GM19240 (cell line): ENCODE results near the gene RGL3.
"Not testable (repeated sequence)": the region's sequence is repeated elsewhere in the genome, so short reads cannot be mapped to it uniquely, and the experiment has no call there.

Source experiments
- DNase-seq: peaks from one replicate; pipeline ENCODE4 v3.0.0; 2011; ENCODE audit warnings: low spot score; ENCODE audit not compliant: insufficient read length

RGL3 gene

DNA sequence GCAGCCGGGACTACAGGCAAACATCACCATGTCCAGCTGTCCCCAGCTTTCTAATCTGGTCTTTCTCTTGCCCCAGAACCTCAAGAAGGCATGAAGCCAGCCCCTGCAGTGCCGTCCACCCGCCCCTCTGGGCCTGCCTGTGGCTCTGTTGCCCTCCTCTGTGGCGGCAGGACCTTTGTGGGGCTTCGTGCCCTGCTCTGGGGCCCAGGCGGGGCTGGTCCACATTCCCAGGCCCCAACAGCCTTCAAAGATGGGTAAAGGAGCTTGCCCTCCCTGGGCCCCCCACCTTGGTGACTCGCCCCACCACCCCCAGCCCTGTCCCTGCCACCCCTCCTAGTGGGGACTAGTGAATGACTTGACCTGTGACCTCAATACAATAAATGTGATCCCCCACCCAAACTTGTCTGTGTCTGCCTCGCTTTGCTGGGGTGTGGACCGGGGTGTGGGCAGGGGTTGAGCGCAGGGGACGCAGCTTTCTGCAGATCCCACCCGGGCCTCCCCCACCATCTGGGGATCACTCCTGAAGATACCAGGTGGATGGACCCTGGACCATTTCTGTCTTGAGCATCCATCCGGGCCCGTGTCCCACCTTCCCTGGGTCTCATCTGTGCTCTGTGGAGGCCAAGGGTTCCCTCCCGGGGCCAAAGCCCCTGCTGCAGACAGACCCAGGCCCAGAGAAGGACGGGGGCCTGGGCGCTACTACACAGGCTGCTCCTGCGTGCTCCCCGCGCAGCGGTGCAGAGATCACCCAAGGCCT, 31.6 kb upstream of the RGL3 start:
- DNase-seq = no peak

GRCh38 chr19:11448923-11449554, 29.9 kb upstream of the RGL3 start:
- DNase-seq = no peak

GRCh38 chr19:11448410-11448809, 29.3 kb upstream of the RGL3 start:
- DNase-seq = no peak

DNA sequence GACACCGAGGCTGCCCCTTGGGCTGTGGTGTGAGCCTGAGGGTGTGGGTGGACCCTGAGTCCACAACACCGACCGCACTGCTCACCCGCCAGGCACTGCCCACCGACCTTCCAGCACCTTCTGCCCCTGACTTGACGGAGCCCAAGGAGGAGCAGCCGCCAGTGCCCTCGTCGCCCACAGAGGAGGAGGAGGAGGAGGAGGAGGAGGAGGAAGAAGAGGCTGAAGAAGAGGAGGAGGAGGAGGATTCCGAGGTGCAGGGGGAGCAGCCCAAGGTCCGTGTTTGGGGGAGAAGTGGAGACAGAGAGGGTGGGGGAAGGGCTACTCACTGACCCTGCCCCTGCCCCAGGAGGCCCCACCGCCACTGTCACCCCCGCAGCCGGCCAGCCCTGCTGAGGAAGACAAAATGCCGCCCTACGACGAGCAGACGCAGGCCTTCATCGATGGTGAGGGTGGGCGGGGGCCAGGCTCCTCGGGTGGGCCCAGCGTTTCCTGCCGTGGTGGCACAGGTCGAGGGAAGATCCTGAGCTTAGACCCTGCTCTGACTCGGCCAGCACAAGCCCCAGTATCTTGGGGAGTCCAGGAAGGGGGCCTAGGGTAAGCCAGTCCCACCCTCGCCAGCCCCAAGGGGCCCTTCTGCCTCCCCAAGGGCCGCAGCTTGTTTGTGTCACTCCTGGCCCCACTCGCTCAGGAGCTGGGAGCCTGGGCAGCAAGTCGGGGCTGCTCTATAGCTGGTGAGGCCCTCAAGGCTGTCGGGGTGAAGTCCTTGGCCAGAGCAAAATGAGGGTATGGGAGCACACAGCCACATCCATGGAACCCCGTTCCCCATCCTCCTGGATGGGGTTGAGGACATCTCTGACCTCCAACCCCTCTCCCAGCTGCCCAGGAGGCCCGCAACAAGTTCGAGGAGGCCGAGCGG, 28.5 kb upstream of the RGL3 start:
- no peak for DNase-seq

GRCh38 chr19:11446652-11447301, 27.7 kb upstream of the RGL3 start:
- no peak for DNase-seq

DNA sequence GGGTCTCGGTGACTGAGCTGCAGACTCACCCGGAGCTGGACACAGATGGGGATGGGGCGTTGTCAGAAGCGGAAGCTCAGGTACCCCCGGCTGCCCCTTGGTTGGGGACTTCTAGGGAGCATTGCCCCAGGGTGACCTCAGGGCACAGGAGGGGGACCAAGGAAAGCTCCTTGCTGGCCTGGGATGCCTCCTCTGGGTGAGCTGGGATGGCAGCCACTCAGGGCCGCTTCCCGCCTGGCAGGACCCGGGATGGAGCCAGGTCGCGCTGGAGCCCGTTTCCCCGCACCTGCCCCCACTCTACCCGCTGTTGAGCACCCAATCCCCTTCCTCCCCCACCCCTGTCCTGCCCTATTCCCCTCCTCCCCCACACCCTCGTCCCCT, 27.1 kb upstream of the RGL3 start:
- no peak for DNase-seq

DNA sequence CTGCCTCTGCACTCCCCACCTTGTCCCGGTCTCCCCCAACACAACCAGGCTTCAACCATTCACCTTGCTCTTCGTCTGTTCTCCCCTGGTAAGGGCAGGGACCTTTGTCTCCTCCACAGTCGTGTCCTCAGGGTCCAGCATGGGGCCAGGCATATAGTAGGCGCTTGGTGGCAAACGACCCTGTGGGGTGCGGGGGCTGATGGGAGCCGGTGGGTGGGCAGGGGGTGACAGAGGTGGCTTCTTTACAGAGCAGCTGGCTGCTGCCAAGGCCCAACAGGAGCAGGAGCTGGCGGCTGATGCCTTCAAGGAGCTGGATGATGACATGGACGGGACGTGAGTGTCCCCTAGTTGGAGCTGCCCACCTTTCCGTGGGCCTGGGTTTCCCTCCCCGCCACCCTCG, 26.0 kb upstream of the RGL3 start:
- no peak for DNase-seq

DNA sequence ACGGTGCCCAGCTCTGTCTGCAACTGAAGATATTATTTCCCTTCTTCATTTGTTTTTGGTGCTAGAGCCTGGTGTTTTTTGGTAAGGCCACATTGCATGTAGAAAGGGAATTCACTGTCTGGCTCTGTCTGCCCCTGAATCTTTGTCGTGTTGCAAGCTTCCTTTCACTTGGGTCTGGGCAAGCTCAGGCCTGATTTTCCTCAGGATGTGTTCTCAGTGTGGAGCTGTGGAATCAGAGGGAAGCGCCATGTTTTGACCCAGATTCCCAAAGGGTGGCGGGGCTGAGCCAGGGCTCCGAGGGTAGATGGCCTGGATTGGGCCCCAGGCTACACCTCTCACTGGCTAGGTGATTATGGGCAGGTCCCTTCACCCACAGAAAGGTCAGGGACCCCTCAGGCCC, 24.9 kb upstream of the RGL3 start:
- DNase-seq = no peak

DNA sequence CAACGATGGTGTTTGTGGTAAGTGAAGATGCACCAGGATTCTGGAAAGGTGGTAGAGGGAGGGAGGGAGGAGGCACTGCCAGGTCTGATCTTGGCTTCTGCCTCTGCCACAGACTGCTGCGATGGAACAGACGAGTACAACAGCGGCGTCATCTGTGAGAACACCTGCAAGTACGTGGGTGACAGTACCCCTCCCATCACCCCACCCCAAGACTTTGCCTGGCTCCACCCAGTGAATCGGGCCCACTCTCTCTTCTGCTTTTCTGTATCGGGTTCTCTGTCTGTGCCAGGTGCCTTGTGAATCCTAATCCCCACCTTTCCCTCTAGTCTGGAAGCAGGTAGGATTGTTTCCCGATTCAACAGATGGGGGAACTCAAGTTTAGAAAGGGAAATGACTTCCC, 18.8 kb upstream of the RGL3 start:
- DNase-seq = no peak

DNA sequence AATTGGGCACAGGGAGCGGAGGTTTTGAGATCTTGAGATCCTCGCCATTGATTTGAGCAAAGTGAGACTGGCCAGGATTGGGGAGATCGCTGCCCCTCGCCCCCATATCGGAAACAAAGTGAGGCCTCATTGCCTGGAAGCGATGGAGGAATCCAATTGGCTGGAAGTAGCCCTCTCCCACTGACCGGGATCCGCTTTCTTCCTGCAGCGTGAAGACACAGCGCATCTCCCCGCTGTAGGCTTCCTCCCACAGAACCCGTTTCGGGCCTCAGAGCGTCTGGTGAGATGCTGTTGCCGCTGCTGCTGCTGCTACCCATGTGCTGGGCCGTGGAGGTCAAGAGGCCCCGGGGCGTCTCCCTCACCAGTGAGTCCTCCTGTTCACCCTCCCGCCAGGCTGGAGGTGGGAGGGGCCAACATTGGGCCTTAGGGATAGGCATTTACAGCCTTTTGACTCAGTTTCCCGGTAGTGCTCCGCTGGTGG, 16.8 kb upstream of the RGL3 start:
- no peak for DNase-seq

DNA sequence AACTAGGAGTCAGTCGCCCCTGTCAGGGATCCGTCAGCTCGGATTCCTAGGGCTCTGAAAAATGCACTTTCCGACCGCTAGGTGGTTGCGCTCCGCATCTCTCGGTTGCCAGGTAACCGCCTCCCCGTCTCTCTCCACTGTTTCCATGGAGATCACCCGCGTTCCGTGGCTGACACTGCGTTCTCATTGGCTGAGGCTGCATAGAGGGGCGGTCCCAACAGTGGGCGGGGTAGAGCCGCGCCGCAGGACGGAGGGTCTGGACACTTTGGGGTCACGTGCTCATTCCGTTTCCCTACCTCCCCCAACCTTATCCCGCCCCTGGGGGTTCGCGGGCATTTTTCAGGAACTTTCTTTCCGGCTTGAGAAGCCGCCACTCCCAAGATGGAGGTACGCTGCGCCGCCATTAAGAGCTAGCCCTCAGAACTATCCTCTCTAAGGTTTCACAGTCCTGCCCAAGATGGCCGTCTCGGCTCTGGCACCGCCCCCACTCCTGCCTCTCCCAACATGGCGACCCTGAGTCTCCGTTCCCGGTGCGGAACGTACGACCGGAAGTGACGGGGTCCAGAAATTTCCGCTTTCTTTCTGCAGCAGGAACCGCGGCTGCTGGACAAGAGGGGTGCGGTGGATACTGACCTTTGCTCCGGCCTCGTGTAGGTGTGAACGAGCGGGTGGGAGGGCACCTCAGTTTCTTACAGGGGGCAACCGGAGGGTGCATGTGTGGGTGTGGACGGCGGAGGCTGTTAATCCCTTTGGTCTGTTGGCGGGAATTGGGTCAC, 16.1 kb upstream of the RGL3 start, which contains the start of the genes ODAD3 and PRKCSH:
ODAD3 (minus strand) TSS at position 65 of the 776 bp plus-strand sequence. CDS start 105 bp downstream, outside the sequence.
PRKCSH (plus strand) TSS at position 579 of the 776 bp plus-strand sequence. CDS start 483 bp downstream, outside the sequence.
- peak; percentile 98 for DNase-seq

DNA sequence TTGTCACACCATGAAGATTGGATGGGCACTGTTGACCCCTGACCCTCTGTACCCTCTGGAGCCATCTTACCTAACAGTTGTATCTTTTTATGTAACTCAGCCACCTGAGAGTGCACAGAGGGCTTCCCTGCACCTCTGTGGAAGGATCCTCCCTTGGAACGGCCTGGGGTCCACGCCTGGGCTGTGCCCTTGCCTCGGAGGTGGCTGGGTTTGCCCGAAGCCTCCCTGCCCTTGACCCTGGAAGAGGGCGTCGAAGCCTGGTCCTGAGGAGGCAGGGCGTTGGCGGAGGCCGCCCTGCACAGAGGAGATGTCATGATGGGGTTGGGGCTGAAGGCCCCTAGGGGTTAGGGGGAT, 15.6 kb upstream of the RGL3 start:
- no peak for DNase-seq

DNA sequence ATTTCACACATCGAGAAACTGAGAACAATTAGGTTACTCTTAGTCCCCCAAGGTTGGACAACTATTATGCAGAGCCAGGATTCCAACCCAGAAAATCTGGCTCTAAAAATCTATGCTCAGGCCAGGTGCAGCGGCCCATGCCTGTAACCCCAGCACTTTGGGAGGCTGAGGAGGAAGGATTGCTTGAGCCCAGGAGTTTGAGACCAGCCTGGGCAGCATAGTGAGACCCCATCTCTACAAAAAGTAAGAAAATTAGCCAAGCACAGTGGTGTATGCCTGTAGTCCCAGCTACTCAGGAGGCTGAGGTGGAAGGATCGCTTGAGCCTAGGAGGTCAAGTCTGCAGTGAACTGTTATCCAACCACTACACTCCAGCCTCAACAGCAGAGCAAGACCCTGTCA, 14.4 kb upstream of the RGL3 start:
- not testable (repeated sequence) for DNase-seq

DNA sequence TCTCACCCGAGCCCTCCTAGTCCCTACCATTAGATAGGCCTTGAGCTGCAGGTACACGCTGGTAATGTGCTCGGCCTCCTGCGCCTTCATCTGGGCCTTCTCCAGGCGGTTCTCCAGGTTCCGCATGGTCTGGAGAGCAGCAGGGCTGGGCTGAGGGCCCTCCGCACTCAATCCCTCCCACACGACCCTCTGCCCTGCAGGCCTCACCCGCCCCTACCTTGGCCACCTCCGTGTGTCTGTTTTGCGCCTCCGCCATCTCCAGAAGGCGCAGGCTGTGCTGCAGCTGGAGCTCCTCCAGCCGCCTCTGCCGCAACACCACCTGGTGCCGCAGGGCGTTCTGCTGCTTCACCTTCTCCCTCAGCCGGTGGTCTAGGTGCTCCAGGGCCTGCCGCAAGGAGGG, 7.5 kb upstream of the RGL3 start:
- DNase-seq = no peak

DNA sequence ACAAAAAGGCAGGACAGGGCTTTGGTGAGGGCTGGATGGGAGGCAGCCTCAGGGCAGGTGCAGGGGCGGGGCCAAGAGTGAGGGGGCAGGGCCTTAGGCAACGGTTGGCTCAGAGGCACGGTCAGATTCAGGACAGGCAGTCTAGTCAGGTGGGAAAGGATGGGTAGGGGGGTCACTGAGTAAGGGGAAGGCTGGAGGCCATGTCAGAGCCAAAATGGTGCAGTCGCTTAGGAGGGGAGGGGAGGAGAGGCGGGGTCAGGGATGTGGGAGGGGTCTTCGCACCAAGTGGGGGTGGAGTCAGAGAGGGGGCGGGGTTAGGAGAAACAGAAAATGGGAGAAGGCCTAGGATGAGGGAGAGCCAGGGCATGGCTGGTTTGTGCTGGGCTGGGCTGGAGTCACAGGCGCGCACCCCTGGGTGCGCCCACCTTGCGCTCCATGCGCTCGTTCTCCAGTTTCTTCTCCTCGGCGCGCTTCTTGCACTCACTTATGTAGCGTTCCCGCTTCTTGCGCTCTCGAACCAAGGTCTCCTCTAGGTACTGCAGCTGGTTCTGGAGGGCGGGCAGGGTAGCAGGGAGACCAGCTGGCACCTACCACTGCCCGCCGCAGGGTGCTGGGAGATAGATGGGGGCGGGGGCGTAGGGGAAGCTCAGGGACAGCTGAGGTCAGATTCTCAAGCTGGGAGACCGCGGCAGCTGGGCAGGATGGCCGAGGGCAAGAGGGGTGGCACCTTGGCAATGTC, 6.8 kb upstream of the RGL3 start:
- DNase-seq = no peak

DNA sequence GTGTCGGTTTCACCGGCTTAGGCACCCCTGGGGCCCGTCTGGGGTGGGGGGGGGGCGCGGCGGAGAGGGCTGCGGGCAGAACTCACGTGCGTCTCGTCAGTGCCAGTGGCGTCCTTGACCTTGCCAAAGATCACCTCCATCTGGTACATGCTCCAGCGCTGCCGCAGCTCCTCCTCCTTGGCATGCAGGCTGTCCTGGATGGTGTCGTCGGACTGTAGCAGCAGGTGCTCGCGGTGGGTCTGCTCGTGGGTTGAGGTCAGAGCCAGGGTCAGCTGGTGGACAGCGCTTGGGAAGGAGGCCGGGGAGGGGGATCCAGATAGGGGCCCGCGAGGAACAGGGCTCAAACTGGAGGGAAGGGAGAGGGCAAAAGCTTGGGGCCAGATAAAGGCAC, 4.7 kb upstream of the RGL3 start:
- DNase-seq = no peak

- no peak for DNase-seq
Measured at GRCh38 chr19:11423164-11423790, 4.2 kb upstream of the RGL3 start.

GRCh38 chr19:11422163-11423065, 3.3 kb upstream of the RGL3 start:
- DNase-seq = peak; percentile 90
